Neuronal stem cell (in vitro differentiated cells): Measurements from ENCODE around the gene SNX2.

Experiments used
- DNase-seq: peaks from one replicate; pipeline ENCODE4 v3.0.0-alpha.2; 2013; ENCODE audit warnings: low spot score
- H2AFZ ChIP-seq: one replicate; pipeline ENCODE4 v1.6.1; 2013; ENCODE audit warnings: mild to moderate bottlenecking, low read length, inconsistent platforms
- H2AK5ac ChIP-seq: 2 replicates; pipeline ENCODE4 v1.6.1; 2013; ENCODE audit warnings: low read depth, mild to moderate bottlenecking, inconsistent platforms, low read length, moderate library complexity, mixed read lengths
- H2BK120ac ChIP-seq: 2 replicates; pipeline ENCODE4 v1.6.1; 2013; ENCODE audit warnings: low read depth, mild to moderate bottlenecking, inconsistent platforms, low read length, moderate library complexity, mixed read lengths
- H2BK12ac ChIP-seq: one replicate; pipeline ENCODE4 v1.6.1; 2013; ENCODE audit warnings: low read length, inconsistent platforms
- H2BK15ac ChIP-seq: 2 replicates; pipeline ENCODE4 v1.6.1; 2013; ENCODE audit warnings: mild to moderate bottlenecking, low read length, inconsistent platforms, mixed read lengths
- H2BK5ac ChIP-seq: one replicate; pipeline ENCODE4 v1.6.1; 2013; ENCODE audit warnings: inconsistent platforms, mild to moderate bottlenecking, low read length, moderate library complexity
- H3K14ac ChIP-seq: one replicate; pipeline ENCODE4 v1.6.1; 2013; ENCODE audit warnings: low read length, inconsistent platforms
- H3K18ac ChIP-seq: 2 replicates; pipeline ENCODE4 v1.6.1; 2013; ENCODE audit warnings: low read length, inconsistent platforms
- H3K23ac ChIP-seq: 2 replicates; pipeline ENCODE4 v1.6.1; 2013; ENCODE audit warnings: low read depth, mild to moderate bottlenecking, mixed read lengths, low read length, inconsistent platforms; ENCODE audit not compliant: poor library complexity
- H3K27ac ChIP-seq: replicated peaks from 3 replicates; pipeline ENCODE4 v1.5.1; 2013; ENCODE audit warnings: low read length, inconsistent platforms
- H3K27me3 ChIP-seq, 3 experiments: 2 replicates each; pipeline ENCODE4 v1.6.1; 2013; ENCODE audit warnings: low read length in 3 of 3, mild to moderate bottlenecking in 2 of 3, inconsistent platforms in 1 of 3, low read depth in 1 of 3, mixed read lengths in 1 of 3, moderate library complexity in 1 of 3; ENCODE audit not compliant: control insufficient read depth in 3 of 3, insufficient read depth in 3 of 3
- H3K36me3 ChIP-seq, 2 donors: replicated peaks in 1 of 2; 2 replicates each; pipeline ENCODE4 v1.6.1; 2013; ENCODE audit warnings: low read length in 2 of 2; ENCODE audit not compliant: control insufficient read depth in 2 of 2, insufficient read depth in 2 of 2
- H3K4ac ChIP-seq: 2 replicates; pipeline ENCODE4 v1.6.1; 2013; ENCODE audit warnings: inconsistent platforms, mild to moderate bottlenecking, low read length, moderate library complexity
- H3K4me1 ChIP-seq, 2 donors: 1 replicate in 1 of 2; 2 replicates in 1 of 2; pipeline ENCODE4 v1.6.1; 2013; ENCODE audit warnings: low read length in 2 of 2, low read depth in 1 of 2; ENCODE audit not compliant: control insufficient read depth in 2 of 2, insufficient read depth in 1 of 2
- H3K4me2 ChIP-seq: one replicate; pipeline ENCODE4 v1.6.1; 2013; ENCODE audit warnings: mild to moderate bottlenecking, low read length, inconsistent platforms; ENCODE audit not compliant: insufficient read depth, poor library complexity, severe bottlenecking
- H3K4me3 ChIP-seq, 2 donors: 2 replicates each; pipeline ENCODE4 v1.5.1; 2013; ENCODE audit warnings: low read length in 2 of 2, mild to moderate bottlenecking in 2 of 2, inconsistent platforms in 1 of 2, moderate library complexity in 1 of 2
- H3K79me1 ChIP-seq: one replicate; pipeline ENCODE4 v1.6.1; 2013; ENCODE audit warnings: low read depth, mild to moderate bottlenecking, inconsistent platforms, low read length, moderate library complexity
- H3K9ac ChIP-seq: one replicate; pipeline ENCODE4 v1.6.1; 2013; ENCODE audit warnings: mild to moderate bottlenecking, low read depth, low read length, inconsistent platforms; ENCODE audit not compliant: poor library complexity
- H3K9me3 ChIP-seq, 2 donors: replicated peaks in 1 of 2; 2 replicates each; pipeline versions ENCODE3 to v1.6.1; 2013; ENCODE audit warnings: low read length in 2 of 2, mild to moderate bottlenecking in 2 of 2, inconsistent platforms in 1 of 2, low read depth in 1 of 2, mixed read lengths in 1 of 2, moderate library complexity in 1 of 2; ENCODE audit not compliant: control insufficient read depth in 2 of 2, insufficient read depth in 1 of 2
- H4K8ac ChIP-seq: one replicate; pipeline ENCODE4 v1.6.1; 2013; ENCODE audit warnings: low read depth, mild to moderate bottlenecking, inconsistent platforms, low read length, moderate library complexity
- H4K91ac ChIP-seq: one replicate; pipeline ENCODE4 v1.6.1; 2013; ENCODE audit warnings: low read length, low read depth, mild to moderate bottlenecking, inconsistent platforms; ENCODE audit not compliant: poor library complexity
- WGBS, 2 donors: extraction: QIAGEN DNeasy Blood & Tissue Kit; methylation state at CpG; one replicate each; pipeline ENCODE4 v1.1.7; 2013; ENCODE audit warnings: missing lambda C conversion rate in 2 of 2, mixed read lengths in 1 of 2; ENCODE audit not compliant: insufficient read length in 2 of 2, insufficient replicate concordance in 1 of 2; ENCODE audit errors: extremely low coverage in 2 of 2; 5-methylcytosine and 5-hydroxymethylcytosine counted together

The SNX2 gene

DNA sequence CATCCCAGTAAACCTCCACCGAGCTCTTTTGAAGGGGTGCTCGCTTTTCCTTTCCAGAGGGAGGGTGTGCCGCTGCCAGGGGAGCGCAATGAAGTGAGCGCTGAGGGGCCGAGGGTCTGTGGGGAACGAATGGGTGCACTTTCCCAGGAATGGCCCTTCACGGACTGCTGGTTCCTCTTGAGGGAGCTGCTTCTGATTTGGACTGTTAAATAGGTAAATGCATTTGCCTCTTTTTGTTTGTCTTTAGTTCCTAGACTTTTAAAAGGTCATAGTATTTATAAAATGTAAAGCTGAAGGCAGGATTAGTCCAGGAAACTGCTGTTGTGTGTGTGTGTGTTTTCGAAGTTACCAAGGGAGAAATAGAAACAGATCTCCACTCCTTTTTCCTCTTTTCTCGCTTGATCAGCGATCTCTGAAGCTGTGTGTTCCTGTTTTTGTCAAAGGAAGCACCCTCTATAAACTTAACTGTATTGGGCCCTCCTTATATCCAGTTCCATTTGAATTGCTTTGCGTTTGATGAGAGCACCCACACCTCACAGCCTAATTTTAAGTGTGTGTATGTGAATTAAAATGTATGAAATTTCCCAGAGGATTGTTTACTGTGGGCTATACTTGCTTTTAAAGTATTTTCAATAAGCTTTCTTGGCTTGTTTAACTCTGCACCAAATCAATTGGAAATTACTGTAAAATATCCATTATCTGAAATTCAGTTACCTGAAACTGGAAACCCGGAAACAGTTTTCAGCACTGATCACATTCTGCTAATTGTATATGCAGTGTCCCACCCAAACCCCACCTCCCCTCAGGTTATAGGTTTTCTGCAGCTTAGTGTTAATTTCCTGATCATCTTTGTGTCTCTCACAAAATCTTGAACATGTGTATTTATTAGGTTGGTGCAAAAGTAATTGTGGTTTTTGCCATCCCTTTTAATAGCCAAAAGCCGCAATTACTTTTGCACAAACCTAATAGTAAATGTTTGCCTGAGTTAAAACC lies 966 bp downstream of the SNX2 start:
- H2BK5ac ChIP-seq = no peak overlapping the region
- H3K4me3 ChIP-seq = peak overlapping the region; percentile 96 to 98
- no peak for DNase-seq
- peak overlapping the region; percentile 89 for H3K18ac ChIP-seq
- peaks cover 6% of the 10 kb centered on the region for H3K79me1 ChIP-seq
- H2BK15ac ChIP-seq = no peak overlapping the region
- H4K91ac ChIP-seq = no peak overlapping the region
- H3K36me3 ChIP-seq = no peaks in the 10 kb centered on the region
- H2BK120ac ChIP-seq = no peak overlapping the region
- H3K27ac ChIP-seq = peak overlapping the region; percentile 66
- no peak overlapping the region for H2BK12ac ChIP-seq
- no peak overlapping the region for H3K23ac ChIP-seq
- no CpG with 5 or more reads among the region's 14 CpGs for WGBS, 2 donors
- no peak overlapping the region for H3K14ac ChIP-seq
- peaks cover 0 to 4% of the 10 kb centered on the region in 2 donors for H3K9me3 ChIP-seq
- H3K4ac ChIP-seq = no peak overlapping the region
- peaks cover 0 to 8% (median 0%) of the 10 kb centered on the region in 3 experiments for H3K27me3 ChIP-seq
- peak overlapping the region; percentile 92 for H3K9ac ChIP-seq
- H2AK5ac ChIP-seq = no peak overlapping the region
- H4K8ac ChIP-seq = no peak overlapping the region
- H2AFZ ChIP-seq = peak overlapping the region; percentile 98
- H3K4me2 ChIP-seq = peak overlapping the region; percentile 54
- H3K4me1 ChIP-seq = peaks cover 7 to 8% of the 10 kb centered on the region in 2 donors

DNA sequence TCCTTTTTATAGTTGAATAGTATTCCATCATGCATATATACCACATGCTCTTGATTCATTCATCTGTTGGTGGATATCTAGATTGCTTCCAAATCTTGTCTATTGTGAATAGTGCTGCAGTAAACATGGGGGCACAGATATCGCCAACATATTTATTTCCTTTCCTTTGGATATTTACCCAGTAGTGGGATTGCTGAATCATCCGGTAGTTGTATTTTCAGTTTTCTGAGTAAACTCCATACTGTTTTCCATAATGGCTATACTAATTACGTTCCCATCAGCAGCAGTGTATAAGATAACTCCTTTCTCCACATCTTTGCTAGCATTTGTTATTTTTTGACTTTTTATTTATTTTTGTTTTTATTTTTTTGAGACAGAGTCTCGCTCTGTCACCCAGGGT lies 3.3 kb downstream of the SNX2 start:
- H3K27me3 ChIP-seq = peaks cover 0 to 4% (median 0%) of the 10 kb centered on the region in 3 experiments
- H3K27ac ChIP-seq = no peak overlapping the region
- no peak overlapping the region for H3K4me3 ChIP-seq
- H3K9me3 ChIP-seq = peaks cover 0 to 4% of the 10 kb centered on the region in 2 donors
- H2BK15ac ChIP-seq = no peak overlapping the region
- no peak overlapping the region for H2BK5ac ChIP-seq
- no CpG with 5 or more reads among the region's 4 CpGs for WGBS, 2 donors
- H3K79me1 ChIP-seq = peaks cover 6% of the 10 kb centered on the region
- no peaks in the 10 kb centered on the region for H3K36me3 ChIP-seq
- H3K4me1 ChIP-seq = peaks cover 4 to 7% of the 10 kb centered on the region in 2 donors
- no peak overlapping the region for H3K9ac ChIP-seq
- no peak overlapping the region for H4K8ac ChIP-seq
- H3K14ac ChIP-seq = no peak overlapping the region
- H3K4ac ChIP-seq = no peak overlapping the region
- no peak overlapping the region for H2BK120ac ChIP-seq
- no peak overlapping the region for H2BK12ac ChIP-seq
- no peak overlapping the region for H2AFZ ChIP-seq
- DNase-seq = no peak
- H3K23ac ChIP-seq = no peak overlapping the region
- H4K91ac ChIP-seq = no peak overlapping the region
- H3K4me2 ChIP-seq = no peak overlapping the region
- no peak overlapping the region for H2AK5ac ChIP-seq
- H3K18ac ChIP-seq = no peak overlapping the region

DNA sequence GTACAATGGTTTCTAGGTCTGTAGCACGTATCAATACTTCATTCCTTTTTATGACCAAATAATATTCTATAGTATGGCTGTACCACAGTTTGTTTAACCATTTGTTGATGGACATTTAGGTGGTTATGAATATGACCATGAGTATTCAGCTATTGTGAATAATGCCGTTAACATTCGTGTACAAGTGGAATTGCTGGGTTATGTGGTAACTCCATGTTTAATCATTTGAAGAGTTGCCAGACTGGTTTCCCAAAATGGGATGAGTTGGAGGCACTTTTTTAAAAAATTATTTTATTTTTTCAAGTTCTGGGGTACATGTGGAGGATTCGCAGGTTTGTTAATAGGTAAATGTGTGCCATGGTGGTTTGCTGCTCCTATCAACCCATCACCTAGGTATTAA lies 4.6 kb downstream of the SNX2 start:
- Histone ChIP-seq H3K27ac (no peak overlapping the region), H3K23ac (no peak overlapping the region), H3K4me2 (no peak overlapping the region), H2BK12ac (no peak overlapping the region), H2BK120ac (no peak overlapping the region), H2AFZ (no peak overlapping the region), H3K14ac (no peak overlapping the region), H3K4me1 (peaks cover 1 to 7% of the 10 kb centered on the region in 2 donors), H2BK5ac (no peak overlapping the region), H3K79me1 (peaks cover 6% of the 10 kb centered on the region), H3K27me3 (no peaks in the 10 kb centered on the region), H3K36me3 (no peaks in the 10 kb centered on the region), H4K8ac (no peak overlapping the region), H3K9ac (no peak overlapping the region), H4K91ac (no peak overlapping the region), H2AK5ac (no peak overlapping the region), H3K18ac (no peak overlapping the region), H3K9me3 (peaks cover 0 to 5% of the 10 kb centered on the region in 2 donors), H3K4me3 (no peak overlapping the region), H2BK15ac (no peak overlapping the region), H3K4ac (no peak overlapping the region)
- no peak for DNase-seq
- WGBS, 2 donors = no CpG with 5 or more reads among the region's 4 CpGs

DNA sequence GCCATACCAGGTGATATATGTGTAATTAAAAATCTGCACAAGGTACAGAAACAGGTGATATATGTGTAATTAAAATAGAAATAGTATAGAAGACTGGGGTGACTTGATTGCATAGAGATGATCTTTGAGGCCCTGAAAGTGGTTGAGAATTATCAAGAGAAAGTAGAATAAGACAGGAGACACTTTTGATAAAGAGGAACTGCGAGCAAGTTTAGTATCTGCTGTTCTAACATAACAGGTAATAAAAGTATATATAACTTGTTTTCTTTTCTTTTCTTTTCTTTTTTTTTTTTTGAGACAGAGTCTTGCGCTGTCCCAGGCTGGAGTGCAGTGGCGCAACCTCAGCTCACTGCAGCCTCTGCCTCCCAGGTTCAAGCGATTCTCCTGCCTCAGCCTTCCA lies 5.4 kb downstream of the SNX2 start:
- Histone ChIP-seq H3K36me3 (no peaks in the 10 kb centered on the region), H3K23ac (no peak overlapping the region), H3K4ac (no peak overlapping the region), H3K4me3 (no peak overlapping the region), H2AFZ (no peak overlapping the region), H3K14ac (no peak overlapping the region), H3K4me1 (peaks cover 1 to 7% of the 10 kb centered on the region in 2 donors), H3K9me3 (peaks cover 0 to 13% of the 10 kb centered on the region in 2 donors), H4K91ac (no peak overlapping the region), H2BK15ac (no peak overlapping the region), H3K9ac (no peak overlapping the region), H2BK120ac (no peak overlapping the region), H3K27ac (no peak overlapping the region), H3K18ac (no peak overlapping the region), H4K8ac (no peak overlapping the region), H2BK12ac (no peak overlapping the region), H3K4me2 (no peak overlapping the region), H2BK5ac (no peak overlapping the region), H3K79me1 (peaks cover 4% of the 10 kb centered on the region), H2AK5ac (no peak overlapping the region), H3K27me3 (no peaks in the 10 kb centered on the region)
- no peak for DNase-seq
- no CpG with 5 or more reads among the region's 4 CpGs for WGBS, 2 donors
